GM21576 (cell line): Measurements from ENCODE around the gene NRCAM.
A peak's percentile ranks its signal among the peaks of the same experiment; 100 is the strongest.
"Not testable (repeated sequence)": the region's sequence is repeated elsewhere in the genome, so short reads cannot be mapped to it uniquely, and the experiment has no call there.

Experiments
- ATAC-seq: cut with Tn5 transposase; IDR thresholded peaks from one replicate; pipeline ENCODE4 v1.9.1; 2021; ENCODE audit warnings: mild to moderate bottlenecking, moderate library complexity; ENCODE audit not compliant: unreplicated experiment

The NRCAM gene

GRCh38 chr7:108455998-108456677, at the start of gene NRCAM:
Gene NRCAM, minus strand, starts transcription at chr7:108456436. Its CDS starts 216,372 bp downstream, at chr7:108240064.
- no peak for ATAC-seq

GRCh38 chr7:108504576-108504975, 48.3 kb upstream of the NRCAM start:
- not testable (repeated sequence) for ATAC-seq

GRCh38 chr7:108503112-108504026, 47.1 kb upstream of the NRCAM start:
- ATAC-seq = peak; percentile 90

- no peak for ATAC-seq
Measured at GRCh38 chr7:108499566-108499965, 43.3 kb upstream of the NRCAM start.

GRCh38 chr7:108498481-108498880, 42.2 kb upstream of the NRCAM start:
- no peak for ATAC-seq

GRCh38 chr7:108497082-108497725, 41.0 kb upstream of the NRCAM start:
- peak; percentile 78 for ATAC-seq

GRCh38 chr7:108492742-108493141, 36.5 kb upstream of the NRCAM start:
- ATAC-seq = no peak

- ATAC-seq = no peak
Measured at GRCh38 chr7:108488768-108489538, 32.7 kb upstream of the NRCAM start.

GRCh38 chr7:108487646-108488045, 31.4 kb upstream of the NRCAM start:
- ATAC-seq = no peak

GRCh38 chr7:108486291-108486966, 30.2 kb upstream of the NRCAM start:
- no peak for ATAC-seq

GRCh38 chr7:108484137-108484536, 27.9 kb upstream of the NRCAM start:
- ATAC-seq = no peak

GRCh38 chr7:108480311-108480710, 24.1 kb upstream of the NRCAM start:
- no peak for ATAC-seq

- ATAC-seq = no peak
Measured at GRCh38 chr7:108479751-108480150, 23.5 kb upstream of the NRCAM start.

GRCh38 chr7:108479118-108479517, 22.9 kb upstream of the NRCAM start:
- ATAC-seq = no peak

GRCh38 chr7:108468246-108468645, 12.0 kb upstream of the NRCAM start:
- ATAC-seq = no peak

GRCh38 chr7:108467391-108467790, 11.2 kb upstream of the NRCAM start:
- no peak for ATAC-seq

GRCh38 chr7:108466322-108466721, 10.1 kb upstream of the NRCAM start:
- not testable (repeated sequence) for ATAC-seq

GRCh38 chr7:108464743-108465142, 8.5 kb upstream of the NRCAM start:
- ATAC-seq = no peak

- no peak for ATAC-seq
Measured at GRCh38 chr7:108463613-108464012, 7.4 kb upstream of the NRCAM start.

- no peak for ATAC-seq
Measured at GRCh38 chr7:108461840-108462239, 5.6 kb upstream of the NRCAM start.
